HG03103 (cell line): ENCODE measurements around the gene DUOX2.

Experiments
- ATAC-seq: cut with Tn5 transposase; IDR thresholded peaks from one replicate; pipeline ENCODE4 v1.9.1; 2021; ENCODE audit warnings: low read depth; ENCODE audit not compliant: unreplicated experiment

The DUOX2 gene

DNA sequence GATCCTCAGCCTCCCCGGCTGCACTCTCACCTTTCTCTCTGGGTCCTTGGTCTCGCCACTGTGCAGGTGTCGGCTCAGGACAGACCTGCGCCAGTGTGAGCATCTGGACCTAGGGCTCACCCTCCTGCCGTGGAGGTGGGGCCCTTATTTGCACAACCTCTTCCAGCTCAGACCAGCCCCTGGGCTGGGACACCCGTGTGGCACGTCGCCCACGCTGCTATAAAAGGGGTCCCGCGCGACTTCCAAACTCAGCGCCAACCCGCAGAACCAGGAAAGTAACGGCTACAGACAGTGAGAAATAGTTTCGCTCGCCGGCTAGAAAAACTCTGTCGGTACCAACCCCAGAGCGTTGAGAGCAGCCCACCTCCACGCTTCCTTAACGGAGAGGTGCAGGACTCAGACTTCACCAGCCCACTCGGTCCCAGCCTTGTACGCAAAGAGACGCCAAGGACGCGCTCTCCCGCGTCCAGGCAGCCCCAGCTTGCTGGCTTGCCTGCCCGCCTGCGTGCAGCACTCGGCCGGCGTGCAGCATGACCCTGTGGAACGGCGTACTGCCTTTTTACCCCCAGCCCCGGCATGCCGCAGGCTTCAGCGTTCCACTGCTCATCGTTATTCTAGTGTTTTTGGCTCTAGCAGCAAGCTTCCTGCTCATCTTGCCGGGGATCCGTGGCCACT is at the start of gene DUOX2, which contains the start of gene DUOXA2:
Gene DUOX2, minus strand, starts transcription at position 97 of the 675 bp plus-strand sequence. CDS start 761 bp downstream, outside the sequence.
Gene DUOXA2, plus strand, starts transcription at position 251 of the 675 bp plus-strand sequence. Its CDS starts 280 bp downstream, at position 531.
- ATAC-seq: no peak

DNA sequence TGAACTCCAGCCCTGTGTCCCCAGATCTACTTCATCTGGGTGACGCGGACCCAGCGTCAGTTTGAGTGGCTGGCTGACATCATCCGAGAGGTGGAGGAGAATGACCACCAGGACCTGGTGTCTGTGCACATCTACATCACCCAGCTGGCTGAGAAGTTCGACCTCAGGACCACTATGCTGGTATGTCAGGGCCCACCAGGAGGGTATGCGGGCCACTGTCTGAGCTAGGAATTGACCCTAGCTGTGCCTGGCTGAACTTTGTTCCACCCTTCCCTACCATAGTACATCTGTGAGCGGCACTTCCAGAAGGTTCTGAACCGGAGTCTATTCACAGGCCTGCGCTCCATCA is 49.5 kb upstream of the DUOX2 start:
- no peak for ATAC-seq

DNA sequence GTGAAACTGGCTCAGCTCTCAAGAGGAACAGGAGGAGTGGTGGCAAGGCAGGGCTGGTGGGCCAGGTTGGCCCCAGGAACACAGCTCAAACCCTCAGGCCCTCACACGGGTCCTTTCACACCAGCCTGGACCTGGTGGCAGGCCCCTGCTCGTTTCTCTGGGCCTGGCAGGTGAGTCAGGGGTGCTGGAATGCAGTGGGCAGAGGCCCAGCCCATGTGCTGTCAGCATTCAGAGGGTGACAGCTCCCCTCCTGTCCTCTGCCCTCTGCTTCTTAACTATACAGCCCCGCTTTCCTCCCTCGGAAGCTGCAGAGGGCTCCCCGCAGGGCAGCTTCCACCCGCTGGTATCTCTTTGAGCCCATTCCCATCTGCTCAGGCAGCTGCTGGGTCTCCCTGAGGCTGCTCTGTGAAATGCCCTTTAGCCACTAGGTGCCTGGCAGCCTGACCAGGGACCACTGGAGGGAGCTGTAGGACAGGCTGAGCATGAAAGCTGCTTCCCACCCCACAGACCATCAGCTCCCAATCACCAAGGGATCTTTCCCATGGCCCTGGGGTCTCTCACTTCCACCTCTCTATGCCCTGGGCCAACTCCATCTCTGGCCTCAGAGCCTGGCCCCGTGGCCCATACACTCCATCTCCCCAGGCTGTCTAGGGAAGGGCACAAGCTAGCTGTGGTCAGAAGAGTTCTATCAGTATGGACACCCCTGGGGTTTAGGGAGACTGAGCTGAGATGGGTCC is 49.0 kb upstream of the DUOX2 start:
- no peak for ATAC-seq

DNA sequence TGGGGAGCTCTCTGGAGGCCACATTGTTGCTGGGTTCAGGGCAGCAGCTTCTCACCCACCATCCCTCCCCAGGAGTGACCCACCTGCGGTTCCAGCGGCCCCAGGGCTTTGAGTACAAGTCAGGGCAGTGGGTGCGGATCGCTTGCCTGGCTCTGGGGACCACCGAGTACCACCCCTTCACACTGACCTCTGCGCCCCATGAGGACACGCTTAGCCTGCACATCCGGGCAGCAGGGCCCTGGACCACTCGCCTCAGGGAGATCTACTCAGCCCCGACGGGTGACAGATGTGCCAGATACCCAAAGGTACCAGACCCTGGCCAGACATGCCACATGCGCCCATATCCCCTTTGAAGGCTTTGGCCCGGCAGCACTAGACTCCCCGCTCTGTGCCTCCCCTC is 47.7 kb upstream of the DUOX2 start:
- ATAC-seq: no peak

DNA sequence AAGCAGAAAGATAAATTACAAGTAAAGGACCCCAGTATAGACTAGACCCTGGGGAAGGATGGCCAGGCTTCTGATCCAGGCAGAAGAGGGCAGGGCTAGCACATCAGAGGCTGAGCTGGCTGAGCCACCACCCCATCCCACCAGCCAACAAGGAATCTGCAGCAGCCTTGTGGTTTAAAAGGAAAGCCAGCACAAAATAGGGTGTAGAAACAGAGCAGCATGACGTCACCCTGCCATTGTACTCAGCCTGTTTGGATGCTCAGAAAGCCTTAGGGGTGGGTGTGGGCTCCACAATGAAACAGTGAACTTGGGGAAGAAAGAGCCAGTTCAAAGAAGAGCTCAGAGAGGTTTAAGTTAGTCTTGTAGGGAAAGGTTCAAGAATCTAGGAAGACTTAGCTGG is 44.0 kb upstream of the DUOX2 start:
- no peak for ATAC-seq

DNA sequence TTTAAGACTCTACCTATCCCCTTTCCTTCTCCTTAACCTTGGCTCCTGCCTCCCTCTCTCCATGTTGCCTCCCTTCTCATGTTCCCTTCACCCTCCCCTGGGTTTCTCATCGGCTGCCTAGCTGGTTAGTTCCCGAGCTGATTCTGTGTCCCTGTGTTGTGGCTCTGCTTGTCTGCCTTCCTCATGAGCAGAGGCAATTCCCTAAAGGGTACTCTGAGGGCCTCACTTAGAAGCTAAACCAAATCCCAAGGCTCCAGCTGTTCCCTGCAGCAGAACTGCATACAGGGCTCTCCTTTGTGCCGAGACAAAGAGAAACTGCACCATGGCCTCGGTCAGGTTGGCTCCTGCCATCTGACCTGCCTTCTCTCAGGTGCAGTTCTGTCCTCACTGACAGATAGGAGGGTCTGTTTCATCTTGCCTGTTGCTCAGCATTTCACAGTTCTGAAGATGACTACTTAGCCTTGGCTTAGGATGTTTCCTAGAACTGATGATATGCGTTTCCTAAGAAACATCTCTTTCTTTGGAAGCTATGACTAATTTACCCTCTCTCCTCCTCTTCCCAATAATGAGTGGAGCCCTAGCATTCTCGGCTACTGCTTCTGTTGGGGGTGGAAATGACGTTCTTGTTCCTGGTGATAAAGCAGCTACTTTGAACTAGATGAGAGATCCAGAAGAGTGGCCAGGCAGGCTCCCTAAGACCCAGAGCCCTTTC is 42.9 kb upstream of the DUOX2 start:
- ATAC-seq: no peak

DNA sequence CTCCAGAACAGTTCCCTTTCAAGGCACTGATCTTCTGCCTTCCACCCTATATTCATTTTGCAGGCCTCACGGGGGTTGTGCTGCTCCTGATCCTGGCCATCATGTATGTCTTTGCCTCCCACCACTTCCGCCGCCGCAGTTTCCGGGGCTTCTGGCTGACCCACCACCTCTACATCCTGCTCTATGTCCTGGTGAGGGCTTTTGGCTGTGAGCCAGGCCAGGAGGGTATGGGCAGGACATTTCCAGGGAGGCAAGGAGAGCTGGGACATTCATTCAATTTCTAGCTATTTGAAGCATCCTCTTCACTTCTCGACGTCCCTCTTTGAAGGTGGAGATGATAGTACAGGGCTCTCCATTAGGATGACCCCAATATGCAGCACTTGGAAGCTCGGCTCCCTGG is 41.8 kb upstream of the DUOX2 start:
- no peak for ATAC-seq

DNA sequence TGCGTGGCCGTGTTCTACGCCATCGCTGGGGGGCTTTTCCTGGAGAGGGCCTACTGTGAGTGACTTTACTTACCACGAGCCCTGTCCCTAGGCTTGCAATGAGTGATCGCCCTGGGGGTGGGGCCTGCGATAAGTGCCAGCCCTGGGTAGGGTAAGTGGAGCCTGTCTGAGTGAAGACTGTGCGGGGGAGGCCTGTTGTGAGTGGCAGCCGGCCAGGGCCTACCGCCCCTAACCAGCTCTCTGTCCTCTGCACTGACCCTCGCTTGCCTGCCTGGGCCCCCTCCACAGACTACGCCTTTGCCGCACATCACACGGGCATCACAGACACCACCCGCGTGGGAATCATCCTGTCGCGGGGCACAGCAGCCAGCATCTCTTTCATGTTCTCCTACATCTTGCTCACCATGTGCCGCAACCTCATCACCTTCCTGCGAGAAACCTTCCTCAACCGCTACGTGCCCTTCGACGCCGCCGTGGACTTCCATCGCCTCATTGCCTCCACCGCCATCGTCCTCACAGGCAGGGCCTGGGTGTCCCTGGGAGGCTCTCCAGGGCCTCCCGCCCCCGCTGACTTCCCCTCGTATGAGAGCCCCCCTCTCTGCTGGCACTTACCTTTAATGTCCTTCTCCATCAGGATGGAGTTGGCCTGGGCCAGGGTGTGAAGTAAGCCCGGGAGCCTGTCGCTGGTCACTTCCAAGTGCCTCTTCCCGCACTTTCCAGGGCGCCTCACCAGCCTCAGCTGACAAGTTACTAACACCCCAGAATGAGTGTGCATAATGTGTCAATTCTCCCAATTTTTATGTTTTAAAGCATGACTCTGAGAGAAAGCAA is 38.2 kb upstream of the DUOX2 start:
- ATAC-seq: no peak

DNA sequence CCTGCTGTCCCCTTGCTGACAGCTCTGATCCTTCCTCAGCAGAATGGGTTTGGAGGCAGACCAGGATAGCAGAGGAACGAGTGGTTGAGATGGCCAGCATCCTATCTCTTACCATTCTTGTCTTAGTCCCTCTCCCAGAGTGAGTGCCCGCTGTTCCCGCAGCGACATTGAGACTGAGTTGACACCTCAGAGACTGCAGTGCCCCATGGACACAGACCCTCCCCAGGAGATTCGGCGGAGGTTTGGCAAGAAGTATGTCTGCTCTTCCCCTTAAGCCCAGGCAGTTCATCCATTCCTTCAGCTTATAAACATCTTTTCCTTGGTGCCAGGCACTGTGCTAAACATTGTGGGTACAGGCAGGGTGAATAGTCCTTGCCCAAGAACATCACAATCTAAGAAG is 37.0 kb upstream of the DUOX2 start:
- ATAC-seq: no peak

DNA sequence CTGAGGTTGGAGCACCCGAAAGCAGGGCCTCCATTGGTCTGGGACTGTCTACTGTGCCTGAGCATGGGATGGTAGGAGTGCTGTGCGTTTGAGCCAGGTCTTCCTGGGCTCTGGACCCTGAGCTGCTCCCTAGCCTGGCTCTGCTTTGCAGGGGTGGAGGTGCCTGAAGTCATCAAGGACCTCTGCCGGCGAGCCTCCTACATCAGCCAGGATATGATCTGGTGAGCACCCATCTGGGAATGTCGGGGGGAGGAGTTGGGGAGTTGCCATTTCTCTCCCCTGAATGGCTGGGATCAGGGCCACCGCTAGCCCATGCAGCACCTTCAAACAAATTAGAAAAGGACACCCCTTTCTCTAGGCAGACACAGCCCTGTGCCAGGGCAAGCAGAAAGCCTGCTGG is 36.5 kb upstream of the DUOX2 start:
- ATAC-seq: no peak

DNA sequence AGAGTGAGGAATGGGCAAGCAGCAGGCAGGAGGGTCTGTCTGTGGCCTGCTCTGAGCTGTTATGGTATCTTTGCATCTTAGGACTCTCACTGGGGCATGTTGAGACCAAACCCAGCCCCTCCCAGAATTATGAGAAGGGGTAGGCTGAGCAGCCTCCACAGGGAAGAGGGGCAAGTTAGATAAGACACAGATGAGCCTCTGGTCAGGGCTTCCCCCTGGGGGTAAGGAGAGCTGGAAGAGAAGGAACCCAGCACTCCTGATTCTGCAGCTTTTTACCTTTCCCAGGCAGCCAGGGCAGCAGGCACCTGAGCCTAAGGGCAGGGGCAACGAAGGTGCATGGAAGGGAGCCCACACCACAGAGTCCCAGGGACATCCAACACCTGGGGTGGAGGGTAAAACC is 35.1 kb upstream of the DUOX2 start:
- no peak for ATAC-seq

DNA sequence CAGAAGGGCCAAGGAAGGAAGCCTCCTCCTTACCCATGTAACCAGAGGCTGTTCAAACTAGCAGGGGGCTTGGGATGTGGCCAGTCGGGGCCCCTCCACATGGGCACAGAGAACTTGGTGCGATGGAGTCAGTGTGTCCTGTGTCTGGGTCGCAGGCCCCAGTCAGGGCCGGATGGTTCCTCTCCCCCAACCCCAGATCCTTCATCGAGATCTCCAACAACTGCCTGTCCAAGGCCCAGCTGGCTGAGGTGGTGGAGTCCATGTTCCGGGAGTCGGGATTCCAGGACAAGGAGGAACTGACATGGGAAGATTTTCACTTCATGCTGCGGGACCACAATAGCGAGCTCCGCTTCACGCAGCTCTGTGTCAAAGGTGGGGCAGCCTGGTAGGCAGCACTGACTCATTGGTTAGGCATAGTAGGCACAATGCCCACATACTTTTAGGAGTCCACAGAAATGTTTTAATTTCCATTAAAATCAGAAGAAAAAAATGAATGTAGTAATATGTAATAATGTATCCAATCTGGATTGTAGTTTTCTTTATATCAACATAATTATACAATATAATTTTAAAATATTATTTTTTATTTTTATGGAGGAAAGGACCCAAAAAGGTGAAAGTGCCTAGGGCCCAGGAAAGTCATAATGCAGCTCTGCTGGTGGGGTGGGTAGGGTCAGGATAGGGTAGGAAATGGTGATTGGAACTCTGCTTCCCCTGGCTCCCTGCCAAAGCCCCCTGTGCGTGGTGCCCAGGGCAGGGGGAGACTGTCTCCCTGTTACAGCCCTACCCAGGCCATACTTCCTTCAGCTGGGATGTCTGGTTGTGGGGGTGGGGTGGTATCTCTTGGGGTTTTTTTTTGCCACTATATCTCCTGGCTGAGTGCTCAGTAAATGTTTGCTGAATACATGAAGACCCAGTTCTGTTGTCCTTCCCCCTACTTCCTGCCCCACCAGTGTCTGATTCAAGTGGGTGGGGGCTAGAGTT is 34.4 kb upstream of the DUOX2 start:
- no peak for ATAC-seq

DNA sequence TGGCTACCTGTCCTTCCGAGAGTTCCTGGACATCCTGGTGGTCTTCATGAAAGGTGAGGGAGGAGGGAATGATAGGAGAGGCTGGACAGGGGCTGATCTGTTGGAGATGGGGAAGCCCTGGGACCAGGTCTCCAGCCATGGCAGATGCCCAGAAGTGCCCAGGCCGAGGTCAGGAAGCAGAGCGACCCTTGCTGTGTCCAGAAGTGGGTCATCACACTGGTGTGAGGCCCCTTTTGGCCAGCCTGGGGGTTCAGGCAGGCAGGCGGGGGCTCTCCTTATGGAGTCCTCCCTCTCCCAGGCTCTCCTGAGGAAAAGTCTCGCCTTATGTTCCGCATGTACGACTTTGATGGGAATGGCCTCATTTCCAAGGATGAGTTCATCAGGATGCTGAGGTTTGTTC is 33.6 kb upstream of the DUOX2 start:
- no peak for ATAC-seq

DNA sequence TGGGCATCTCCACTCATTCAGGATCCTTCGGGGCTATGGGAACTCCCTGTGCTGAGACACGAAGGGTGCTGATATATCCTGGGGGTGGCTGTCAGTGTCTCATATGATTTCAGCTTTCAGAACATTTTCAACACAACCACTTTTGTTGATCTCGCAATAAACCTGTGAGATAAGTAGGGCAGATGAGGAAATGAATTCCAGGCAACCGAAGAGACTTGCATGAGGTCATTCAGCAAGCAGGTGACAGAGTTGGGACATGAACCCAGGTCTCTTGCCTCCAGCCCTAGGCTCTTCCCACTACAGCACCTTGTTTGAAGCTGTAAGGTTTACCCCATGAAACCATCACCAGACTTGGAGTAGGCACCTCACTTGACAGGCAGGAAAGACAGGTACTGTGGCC is 32.4 kb upstream of the DUOX2 start:
- ATAC-seq: no peak

DNA sequence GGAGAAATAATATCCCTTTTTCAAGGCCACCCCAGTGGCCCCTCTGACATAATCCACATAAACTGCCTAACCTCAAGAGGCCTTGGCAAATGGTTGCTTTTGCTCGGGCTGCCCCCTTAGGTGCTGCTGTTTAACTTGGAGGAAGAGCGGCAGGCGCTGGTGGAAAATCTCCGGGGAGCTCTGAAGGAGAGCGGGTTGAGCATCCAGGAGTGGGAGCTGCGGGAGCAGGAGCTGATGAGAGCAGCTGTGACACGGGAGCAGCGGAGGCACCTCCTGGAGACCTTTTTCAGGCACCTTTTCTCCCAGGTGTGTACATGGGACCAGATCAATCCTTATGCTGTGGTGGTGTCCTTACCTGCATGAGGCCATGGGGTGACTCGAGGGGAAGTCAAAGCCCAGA is 30.8 kb upstream of the DUOX2 start:
- no peak for ATAC-seq

DNA sequence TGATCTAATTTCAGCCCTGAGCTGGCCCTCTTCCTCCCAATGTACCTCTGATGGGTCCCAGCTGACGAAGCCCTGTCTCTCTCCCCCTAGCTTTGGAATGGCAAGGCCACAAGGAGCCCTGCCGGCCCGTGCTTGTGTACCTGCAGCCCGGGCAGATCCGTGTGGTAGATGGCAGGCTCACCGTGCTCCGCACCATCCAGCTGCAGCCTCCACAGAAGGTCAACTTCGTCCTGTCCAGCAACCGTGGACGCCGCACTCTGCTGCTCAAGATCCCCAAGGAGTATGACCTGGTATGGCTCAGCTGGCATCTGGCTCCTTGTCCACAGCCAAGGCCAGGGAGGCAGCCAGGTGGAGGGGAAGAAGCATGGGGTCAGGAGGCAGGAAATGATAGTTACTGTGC is 30.0 kb upstream of the DUOX2 start:
- no peak for ATAC-seq

DNA sequence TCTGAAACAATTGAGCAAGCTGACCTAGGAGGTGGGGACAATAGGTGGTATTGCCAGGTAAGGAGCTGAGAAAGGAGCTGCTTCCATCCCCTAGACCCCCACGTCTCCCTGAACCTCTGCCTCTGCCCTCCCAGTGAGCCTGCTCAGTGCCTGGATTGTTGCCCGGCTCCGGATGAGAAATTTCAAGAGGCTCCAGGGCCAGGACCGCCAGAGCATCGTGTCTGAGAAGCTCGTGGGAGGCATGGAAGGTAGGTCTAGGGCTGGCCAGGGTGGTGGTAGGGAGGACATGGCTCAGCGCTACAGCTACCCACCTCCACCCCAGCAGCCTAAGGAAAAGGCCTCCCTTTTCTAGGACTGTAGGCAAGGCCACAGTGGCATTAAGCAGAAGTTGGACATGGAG is 29.1 kb upstream of the DUOX2 start:
- ATAC-seq: no peak

DNA sequence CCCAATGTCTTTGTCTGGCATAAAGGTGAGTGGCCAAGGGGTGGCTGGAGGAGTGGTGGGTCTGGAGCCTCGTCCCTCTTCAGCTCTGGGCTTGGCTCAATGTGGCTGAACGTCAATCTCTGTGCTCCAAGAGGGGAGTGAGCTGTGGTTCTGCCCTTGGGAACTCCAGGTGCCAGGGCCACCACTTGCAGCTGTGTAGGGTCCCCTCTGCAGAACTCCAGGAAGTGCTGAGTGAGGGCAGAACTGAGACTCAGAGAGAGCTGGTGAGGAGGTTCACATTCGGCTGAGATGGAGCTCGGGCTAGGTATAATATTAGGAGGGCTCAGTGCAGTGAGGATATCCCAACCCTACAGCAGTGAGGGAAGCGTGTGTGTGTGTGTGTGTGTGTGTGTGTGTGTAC is 27.4 kb upstream of the DUOX2 start:
- ATAC-seq: no peak

DNA sequence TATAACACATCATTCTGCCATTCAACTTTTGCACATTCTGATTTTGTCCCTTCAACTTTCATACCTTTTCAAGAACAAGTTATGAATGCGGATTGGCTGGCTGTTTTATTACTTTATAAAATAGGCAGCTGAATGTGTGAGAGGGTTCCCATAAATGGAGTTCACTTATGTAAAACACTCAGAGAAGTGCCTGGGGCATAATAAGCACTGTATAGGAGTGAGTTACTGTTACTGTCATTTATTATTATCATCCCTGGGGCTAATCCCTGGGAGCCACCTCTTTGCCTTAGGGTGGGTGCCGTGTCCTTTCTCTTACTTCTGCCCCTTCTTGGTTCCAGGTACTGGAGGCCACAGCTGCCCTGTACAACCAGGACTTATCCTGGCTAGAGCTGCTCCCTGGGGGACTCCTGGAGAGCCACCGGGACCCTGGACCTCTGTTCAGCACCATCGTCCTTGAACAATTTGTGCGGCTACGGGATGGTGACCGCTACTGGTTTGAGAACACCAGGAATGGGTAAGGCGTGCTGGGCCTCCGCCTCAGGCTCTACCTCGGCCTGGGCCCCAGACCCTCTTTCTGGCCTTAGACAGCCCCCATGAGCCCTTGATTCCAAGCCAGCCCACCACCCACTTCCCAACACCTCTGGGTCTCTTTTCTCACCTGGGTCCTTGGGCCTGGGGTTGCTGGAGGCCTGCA is 26.7 kb upstream of the DUOX2 start:
- ATAC-seq: no peak
